GM21367 (cell line): Measurements from ENCODE around the gene PRKCA.

Source experiments
- ATAC-seq: cut with Tn5 transposase; IDR thresholded peaks from one replicate; pipeline ENCODE4 v1.9.1; 2021; ENCODE audit not compliant: unreplicated experiment

PRKCA gene

GRCh38 chr17:66841744-66842143 is 539.3 kb downstream of the PRKCA start:
- ATAC-seq: no peak

GRCh38 chr17:66842505-66842904 is 540.1 kb downstream of the PRKCA start:
- ATAC-seq: no peak

GRCh38 chr17:66842959-66843358 is 540.5 kb downstream of the PRKCA start:
- no peak for ATAC-seq

DNA sequence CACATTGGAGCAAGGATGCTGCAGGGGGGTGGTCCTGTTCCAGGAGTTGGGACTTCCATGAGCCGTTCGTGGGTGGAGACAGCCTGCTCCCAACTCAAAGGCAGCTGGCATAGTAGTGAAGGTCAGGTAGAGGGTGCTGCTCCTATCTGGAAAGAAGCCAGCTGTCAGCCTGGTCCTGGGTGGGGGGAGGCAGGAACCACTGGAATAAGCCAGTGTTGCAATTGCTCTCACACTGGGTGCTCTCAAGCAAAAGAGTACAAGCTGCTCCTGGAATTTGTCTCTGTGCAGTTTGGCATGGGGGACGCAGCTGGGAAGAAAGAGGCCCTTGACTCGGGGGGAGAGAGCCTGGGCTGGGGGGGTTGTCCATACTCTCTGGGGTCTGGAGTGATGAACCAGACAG is 541.2 kb downstream of the PRKCA start:
- no peak for ATAC-seq

DNA sequence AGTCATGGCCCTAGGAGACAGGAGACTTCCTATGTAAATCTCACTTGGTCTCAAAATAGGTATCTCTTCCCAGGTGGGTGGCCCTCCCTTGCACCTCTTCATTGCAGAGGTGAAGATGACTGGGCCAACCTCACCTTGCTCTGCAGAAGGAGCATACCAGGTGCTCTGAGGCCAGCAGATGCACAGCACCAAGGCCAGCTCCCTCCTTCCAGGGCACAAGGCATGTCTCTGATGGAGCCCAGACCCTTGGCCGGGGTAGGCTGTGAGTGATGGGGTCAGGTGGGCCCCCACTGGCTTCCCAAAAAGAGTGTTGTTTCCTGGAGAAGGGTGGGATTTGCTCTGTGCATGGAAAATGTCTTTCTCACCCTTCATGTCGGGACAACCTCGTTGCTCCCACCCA is 545.3 kb downstream of the PRKCA start:
- no peak for ATAC-seq

GRCh38 chr17:66848496-66848895 is 546.1 kb downstream of the PRKCA start:
- ATAC-seq: no peak

GRCh38 chr17:66849032-66849655 is 546.7 kb downstream of the PRKCA start:
- ATAC-seq: no peak

DNA sequence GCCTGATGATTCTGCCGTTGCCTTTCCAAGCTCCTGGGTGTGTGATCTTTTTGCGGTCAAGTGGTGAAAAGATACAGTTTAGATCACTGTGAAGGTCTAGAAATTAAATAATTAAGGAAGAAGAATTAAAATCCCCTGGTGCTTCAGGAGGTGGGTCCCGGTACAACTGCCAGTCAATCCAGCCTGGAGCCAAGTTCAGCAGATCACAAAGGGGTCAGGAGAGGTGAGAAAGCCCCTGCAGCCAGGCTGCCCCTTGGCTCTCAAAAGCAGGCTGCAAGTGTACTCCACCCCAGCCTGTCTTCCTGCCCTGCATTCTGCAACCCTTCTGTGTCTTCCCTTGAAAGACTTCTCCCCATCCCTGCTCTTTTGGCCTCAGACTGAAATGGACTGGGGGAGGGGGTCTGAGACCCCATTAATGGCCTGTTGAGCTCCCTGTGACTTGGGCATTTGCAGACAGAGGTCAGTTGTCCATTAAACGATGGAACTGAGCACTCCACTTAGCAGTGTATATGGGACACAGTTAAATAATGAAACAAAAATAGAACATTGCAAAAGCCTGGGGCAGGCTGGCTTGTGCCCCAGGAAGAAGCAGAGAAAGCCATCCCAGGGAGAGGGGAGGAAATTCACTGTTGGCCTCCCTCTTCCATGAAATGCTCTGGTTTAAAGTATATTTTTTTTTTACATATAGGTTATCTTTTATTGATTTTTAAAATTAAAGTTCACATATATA is 547.6 kb downstream of the PRKCA start:
- ATAC-seq: no peak

GRCh38 chr17:66850692-66851091 is 548.3 kb downstream of the PRKCA start:
- ATAC-seq: no peak

DNA sequence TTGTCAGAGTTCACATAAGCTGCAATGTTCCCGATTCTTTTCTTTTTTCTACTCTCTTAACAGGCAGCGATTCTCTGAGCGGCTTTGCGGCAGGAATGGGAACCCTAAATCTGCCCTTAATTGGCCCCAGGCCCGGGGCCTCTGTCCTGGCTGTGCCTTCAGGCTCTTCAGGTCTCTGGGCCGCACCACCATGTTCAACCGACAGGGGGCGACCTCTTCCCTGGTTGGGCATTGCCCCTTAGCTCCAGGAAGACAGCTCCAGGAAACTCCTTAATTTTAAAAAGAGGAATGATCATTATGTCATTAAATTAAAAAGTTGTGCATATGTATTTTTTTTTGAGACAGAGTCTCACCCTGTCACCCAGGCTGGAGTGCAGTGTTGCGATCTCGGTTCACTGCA is 552.8 kb downstream of the PRKCA start:
- ATAC-seq: no peak

GRCh38 chr17:66858226-66859083 is 556.0 kb downstream of the PRKCA start:
- no peak for ATAC-seq

GRCh38 chr17:66859353-66859752 is 556.9 kb downstream of the PRKCA start:
- ATAC-seq: no peak

- ATAC-seq: no peak
Observed at GRCh38 chr17:66860204-66860603, 557.8 kb downstream of the PRKCA start.
